Stimulated activated CD8-positive, alpha-beta memory T cell treated with anti-CD3 and anti-CD28 coated beads, Interleukin-12 subunit alpha, Interleukin-12 subunit beta, amount 100 ng/mL, for 1 hour (primary cell): Measurements from ENCODE around the gene TLK2.
"Not testable (repeated sequence)": the region's sequence is repeated elsewhere in the genome, so short reads cannot be mapped to it uniquely, and the experiment has no call there.

Experiments
- DNase-seq: peaks from one replicate; pipeline ENCODE4 v3.0.0-alpha.2; 2020; ENCODE audit warnings: low read depth

The TLK2 gene

GRCh38 chr17:62601471-62601870 is 122.8 kb downstream of the TLK2 start:
- DNase-seq: no peak

DNA sequence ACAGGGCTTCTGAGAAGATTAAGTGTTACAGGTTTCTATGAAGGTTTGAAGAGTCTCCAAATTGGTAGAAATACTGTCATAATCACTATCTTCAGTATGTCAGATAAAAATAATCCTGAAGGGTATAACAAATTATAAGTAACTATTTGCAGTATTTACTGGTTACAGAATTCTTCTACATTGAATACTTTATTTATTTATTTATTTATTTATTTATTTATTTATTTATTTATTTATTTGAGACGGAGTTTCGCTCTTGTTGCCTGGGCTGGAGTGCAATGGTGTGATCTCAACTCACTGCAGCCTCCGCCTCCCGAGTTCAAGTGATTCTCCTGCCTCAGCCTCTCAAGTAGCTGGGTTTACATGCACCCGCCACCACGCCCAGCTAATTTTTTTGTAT is 125.2 kb downstream of the TLK2 start:
- not testable (repeated sequence) for DNase-seq

- DNase-seq: no peak
These were observed 127.0 kb downstream of the TLK2 start for GRCh38 chr17:62605588-62605987.

DNA sequence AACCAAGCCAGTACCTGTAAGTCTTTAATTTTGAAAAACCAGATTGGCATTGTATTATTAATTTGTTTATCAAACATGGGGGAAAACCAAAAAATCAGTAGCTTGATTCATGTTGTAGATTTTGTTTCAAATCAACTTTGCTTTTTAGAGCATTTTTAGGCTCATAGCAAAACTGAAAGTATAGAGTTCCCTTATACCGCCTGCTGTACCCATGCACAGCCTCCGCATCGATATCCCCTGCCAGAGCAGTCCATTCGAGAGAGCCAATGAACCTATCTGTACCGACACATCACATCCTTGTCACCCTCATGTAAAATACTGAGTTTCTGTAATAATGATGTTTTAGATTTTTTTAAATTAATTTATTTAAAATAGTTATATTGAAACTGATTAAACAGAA is 132.7 kb downstream of the TLK2 start:
- no peak for DNase-seq

DNA sequence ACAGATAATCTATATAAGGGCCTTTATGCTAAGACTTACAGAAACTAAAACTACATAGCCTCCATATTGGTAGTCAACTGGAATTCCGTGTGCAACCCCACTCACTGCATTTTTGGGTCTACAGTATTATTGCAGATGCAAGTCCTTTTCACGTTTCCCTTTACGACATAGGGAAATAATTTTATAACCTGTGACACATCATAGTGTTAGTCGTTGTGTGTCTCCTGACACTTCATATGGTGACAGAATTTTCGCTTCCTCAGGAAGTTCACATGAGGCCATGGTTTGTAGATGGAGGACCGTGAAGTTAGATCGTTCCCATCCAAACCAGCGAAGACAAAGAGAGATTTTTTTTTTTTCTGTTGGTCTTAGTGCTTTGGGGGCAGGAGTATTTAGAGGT is 133.1 kb downstream of the TLK2 start:
- DNase-seq: no peak

GRCh38 chr17:62612289-62612688 is 133.7 kb downstream of the TLK2 start:
- DNase-seq: not testable (repeated sequence)

DNA sequence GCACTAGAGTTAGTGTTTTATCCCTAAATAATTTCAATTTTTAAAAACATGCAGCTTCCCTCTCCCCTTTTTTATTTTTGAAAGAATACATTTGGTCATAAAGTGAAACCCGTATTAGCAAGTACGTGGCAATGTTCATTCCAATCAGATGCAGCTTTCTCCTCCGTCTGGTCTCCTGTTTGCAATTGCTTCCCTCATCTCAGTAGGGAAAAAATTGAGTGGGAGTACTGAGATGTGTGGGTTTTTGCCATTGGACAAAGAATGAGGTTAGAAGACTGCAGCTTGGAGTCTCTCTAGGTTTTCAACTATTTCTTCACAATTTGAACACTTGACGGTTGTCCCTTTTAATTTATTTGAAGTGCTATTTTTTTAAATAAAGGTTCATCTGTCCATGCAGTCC is 134.5 kb downstream of the TLK2 start:
- DNase-seq: not testable (repeated sequence)

DNA sequence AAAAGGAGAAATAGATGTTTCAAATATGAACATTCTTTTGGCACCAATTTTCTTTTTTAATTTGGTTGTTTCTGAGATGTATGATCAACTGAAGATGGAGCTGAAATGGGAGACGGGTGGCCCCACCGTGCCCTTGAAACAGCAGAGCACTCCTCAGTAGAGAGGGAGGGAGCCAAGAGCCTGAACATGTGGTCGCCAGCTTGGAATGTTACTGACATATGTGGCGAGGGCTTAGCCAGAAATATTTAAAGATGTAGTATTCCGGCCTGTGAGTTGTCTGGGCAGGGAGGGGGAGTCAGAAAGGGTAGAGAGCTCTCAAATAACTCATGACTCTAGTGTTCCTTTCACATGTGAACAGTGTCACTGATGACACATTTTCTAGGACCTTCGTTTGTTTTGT is 135.5 kb downstream of the TLK2 start:
- no peak for DNase-seq

GRCh38 chr17:62615503-62615902 is 136.9 kb downstream of the TLK2 start:
- DNase-seq: no peak

GRCh38 chr17:62616993-62617893 is 138.6 kb downstream of the TLK2 start:
- DNase-seq: no peak

GRCh38 chr17:62617894-62618472 is 139.4 kb downstream of the TLK2 start:
- no peak for DNase-seq

DNA sequence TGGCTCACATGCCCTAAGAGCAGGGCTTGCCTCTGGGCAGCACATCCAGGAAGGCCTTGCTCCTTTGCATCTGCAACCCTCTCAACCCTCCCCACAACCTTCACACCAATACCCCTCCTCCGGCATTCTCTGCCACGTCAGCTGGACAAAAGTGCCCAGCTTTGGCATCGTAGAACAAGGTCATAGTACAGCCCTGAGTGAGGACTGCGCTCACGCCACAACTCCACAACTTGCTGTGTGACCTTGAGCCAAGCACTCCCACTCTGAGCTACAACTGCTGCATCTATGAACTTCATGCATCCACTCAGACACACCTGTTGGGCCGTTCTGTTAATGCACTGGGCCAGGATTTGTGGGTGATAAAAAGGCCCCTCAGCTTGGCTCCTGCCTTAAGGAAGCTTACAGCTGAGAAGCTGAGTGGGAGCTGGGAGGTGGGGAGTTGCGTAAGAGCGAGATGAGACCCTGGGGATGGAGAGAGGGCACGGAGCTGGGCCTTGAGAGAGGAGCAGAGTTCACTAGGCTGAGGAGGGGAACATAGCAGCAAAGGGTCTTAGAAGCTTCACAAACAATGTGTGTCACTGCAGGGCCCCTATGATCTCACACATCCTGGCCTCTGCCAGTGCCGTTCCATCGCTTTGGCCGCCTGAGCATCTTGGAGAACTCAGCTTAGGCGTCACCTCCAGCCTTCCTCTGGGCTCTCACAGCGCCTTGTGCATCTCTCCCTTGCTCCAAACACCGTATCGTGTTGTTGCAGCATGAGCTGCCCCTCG is 140.2 kb downstream of the TLK2 start:
- DNase-seq: no peak

GRCh38 chr17:62619417-62620155 is 141.0 kb downstream of the TLK2 start:
- no peak for DNase-seq

DNA sequence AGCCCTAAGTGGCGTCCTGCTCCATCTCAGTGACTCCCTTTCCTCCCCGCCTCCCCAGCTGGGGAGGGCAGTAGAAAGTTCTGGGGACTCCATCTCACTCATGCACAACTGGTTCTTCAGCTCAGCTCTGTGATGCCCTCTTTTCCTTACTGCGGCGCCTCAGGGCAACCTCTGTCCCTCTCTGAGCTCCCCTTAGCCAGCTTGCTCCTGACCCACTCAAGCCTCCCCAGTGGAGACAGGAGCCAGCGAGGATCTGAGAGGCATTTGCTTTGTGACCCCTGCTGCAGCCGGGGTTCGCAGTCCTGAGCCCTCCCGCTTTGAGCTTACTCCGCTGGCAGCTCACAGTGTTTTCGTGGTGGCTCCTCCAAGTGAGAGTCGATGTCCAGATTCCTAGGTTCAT is 142.6 kb downstream of the TLK2 start:
- DNase-seq: no peak

- DNase-seq: no peak
These were observed 146.7 kb downstream of the TLK2 start for GRCh38 chr17:62625184-62625869.

DNA sequence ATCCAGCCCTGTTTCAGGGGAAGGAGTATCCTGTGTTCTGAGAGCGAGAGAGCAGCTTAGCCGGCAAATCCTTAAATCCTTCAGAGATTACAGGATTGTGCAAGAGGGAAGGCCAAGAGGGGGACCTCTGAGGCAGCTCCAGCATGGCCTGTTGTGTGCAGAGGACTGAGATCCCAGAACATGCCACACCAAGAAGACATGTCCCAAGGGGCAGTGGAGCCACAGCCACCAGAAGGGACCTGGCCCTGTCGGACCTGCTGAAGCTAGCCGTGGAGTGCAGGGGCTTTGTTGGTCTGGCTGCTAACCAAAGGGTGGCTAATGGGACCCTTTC is 147.2 kb downstream of the TLK2 start:
- no peak for DNase-seq

DNA sequence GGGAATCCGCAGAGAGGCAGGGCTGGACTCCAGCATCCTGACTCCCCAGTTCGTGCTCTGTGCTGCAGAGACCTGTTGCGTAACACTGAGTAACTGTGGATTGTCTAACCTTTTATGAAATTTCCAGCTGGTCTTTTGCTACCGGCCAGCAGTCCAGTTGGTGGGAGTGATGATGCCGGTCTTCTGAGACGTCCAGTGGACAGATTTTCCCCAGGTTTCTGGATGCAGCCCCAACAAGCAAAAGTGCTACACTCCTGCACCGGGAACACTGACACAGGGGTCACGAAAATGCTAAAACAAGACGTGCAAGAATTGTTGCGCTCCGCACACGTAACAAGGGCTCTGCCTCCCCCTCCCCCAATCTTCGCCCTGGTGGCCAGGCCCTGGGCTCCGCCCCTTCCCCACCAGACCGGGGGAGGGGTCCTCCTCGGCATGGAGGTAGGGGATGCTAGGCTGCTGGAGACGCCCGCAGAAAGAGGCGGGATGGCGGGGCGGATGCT is 148.1 kb downstream of the TLK2 start:
- DNase-seq: no peak

DNA sequence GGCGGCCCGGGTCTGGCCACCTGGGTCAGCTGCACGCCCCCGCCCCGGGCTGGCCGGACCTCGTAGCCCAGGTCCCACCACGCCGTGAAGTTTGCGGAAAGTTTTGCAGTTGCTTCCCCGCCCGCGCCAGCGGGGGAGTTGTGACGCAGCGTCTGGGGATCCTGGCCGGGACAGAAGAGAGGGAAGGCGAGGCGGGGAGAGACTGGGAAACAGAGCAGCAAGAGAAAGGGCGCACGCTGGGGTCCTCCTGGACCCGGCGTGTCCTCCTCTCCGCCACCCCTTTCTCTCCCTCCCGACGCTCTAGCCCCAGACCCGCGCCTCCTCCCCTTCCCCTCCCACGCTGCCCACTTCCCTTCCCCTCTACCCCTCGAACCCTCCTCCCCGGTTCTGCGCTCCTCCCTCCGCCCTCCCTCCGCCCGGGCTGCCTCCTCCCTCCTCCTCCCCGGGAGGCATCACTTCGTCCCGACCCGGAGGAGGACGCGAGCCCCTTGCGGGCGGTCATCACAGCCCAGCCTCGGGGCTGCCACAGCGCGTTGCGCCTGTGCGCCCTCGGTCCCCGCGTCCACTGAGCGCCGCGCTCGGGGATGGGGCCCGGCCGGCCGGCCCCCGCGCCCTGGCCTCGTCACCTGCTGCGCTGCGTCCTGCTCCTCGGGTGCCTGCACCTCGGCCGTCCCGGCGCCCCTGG is 148.7 kb downstream of the TLK2 start, which contains the start of gene MRC2:
Gene MRC2, plus strand, starts transcription at position 452 of the 685 bp plus-strand sequence. Its CDS starts 133 bp downstream, at position 585.
- no peak for DNase-seq

DNA sequence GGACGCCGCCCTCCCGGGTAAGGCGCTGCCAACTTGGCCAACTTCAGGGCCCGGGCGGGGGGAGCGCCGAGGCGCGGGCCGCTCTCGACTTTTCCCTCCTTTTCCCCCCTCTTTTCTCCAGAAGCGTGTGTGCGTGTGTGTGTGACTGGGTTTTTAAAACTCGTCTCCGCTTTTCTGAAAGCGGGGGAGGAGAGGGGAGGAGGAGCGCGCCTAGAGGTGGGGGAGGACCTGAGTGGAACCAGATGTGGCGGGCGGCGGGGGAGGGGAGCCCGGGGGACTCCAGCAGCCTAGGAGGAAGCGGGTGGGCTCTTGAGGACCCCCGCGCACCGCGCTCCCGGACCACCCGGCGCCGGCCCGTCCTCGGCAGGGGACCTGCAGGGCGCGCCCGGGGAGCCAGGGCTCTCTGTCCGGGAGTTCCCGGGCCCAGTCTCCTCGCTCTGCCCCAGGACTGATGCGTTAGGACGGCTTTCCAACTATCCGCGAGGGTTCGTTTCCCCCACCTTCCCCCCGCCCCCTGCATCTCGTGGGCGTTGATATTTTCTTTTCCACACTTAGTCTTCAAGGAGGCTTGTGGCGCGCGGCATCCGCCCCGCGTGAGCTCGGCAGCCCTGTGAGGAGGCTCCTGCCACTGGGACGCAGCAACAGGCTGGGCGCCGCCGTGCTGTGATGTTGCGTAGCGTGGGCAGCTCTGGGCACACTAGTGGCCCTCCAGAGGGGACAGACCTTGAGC is 149.4 kb downstream of the TLK2 start:
- no peak for DNase-seq
